ENCODE results near the gene RPS28.
"Not testable (repeated sequence)": the region's sequence is repeated elsewhere in the genome, so short reads cannot be mapped to it uniquely, and the experiment has no call there.

RPS28 gene

GRCh38 chr19:8321067-8321985 lies at the start of gene RPS28, which contains the start of gene NDUFA7:
TSS of gene RPS28 (plus strand) at chr19:8321496. CDS start at chr19:8321531, 35 bp downstream.
TSS of gene NDUFA7 (minus strand) at chr19:8321375. CDS start at chr19:8321358, 17 bp downstream.
- TF ChIP-seq CTCF (IDR thresholded peaks at IDR 0.05; ENCODE audit: low read depth, low read length), result peak; percentile 48
- peak; percentile 96 for DNase-seq
- Histone ChIP-seq H3K4me3 (ENCODE audit: low read depth, low read length) (peak within 1 kb of the TSS; percentile 71), H3K27ac (peak within 1 kb of the TSS; percentile 85), H3K27me3 (ENCODE audit: insufficient read depth, low read depth, severe bottlenecking) (no peaks in the 10 kb centered on the region), H3K36me3 (peaks cover 28% of the 10 kb centered on the region), H3K9me3 (ENCODE audit: severe bottlenecking) (peaks cover 2% of the 10 kb centered on the region)

- H3K36me3 ChIP-seq; H3K4me3 ChIP-seq (ENCODE audit: low read depth, low read length); DNase-seq; H3K27me3 ChIP-seq (ENCODE audit: insufficient read depth, low read depth, severe bottlenecking); H3K9me3 ChIP-seq (ENCODE audit: severe bottlenecking); H3K27ac ChIP-seq: not testable (repeated sequence)
These were observed 44.8 kb upstream of the RPS28 start for GRCh38 chr19:8276508-8276907.

- H3K27me3 ChIP-seq (ENCODE audit: insufficient read depth, low read depth, severe bottlenecking); DNase-seq; H3K9me3 ChIP-seq (ENCODE audit: severe bottlenecking); H3K4me3 ChIP-seq (ENCODE audit: low read depth, low read length); H3K27ac ChIP-seq; H3K36me3 ChIP-seq: not testable (repeated sequence)
These were observed 30.0 kb upstream of the RPS28 start for GRCh38 chr19:8291337-8291736.

- H3K4me3 ChIP-seq (ENCODE audit: low read depth, low read length), result no peak overlapping the region
- H3K36me3 ChIP-seq, result peaks cover 52% of the 10 kb centered on the region
- H3K27ac ChIP-seq, result peak overlapping the region; percentile 71
- no peak for TF ChIP-seq CTCF (IDR thresholded peaks at IDR 0.05; ENCODE audit: low read depth, low read length)
- H3K9me3 ChIP-seq (ENCODE audit: severe bottlenecking), result no peaks in the 10 kb centered on the region
- peak; percentile 89 for DNase-seq
- no peaks in the 10 kb centered on the region for H3K27me3 ChIP-seq (ENCODE audit: insufficient read depth, low read depth, severe bottlenecking)
These were observed 19.0 kb upstream of the RPS28 start for GRCh38 chr19:8302357-8302691.

- H3K27me3 ChIP-seq (ENCODE audit: insufficient read depth, low read depth, severe bottlenecking), result no peaks in the 10 kb centered on the region
- no peak for DNase-seq
- no peak overlapping the region for H3K4me3 ChIP-seq (ENCODE audit: low read depth, low read length)
- H3K36me3 ChIP-seq, result peaks cover 52% of the 10 kb centered on the region
- TF ChIP-seq CTCF (IDR thresholded peaks at IDR 0.05; ENCODE audit: low read depth, low read length), result no peak
- no peaks in the 10 kb centered on the region for H3K9me3 ChIP-seq (ENCODE audit: severe bottlenecking)
- peak overlapping the region; percentile 71 for H3K27ac ChIP-seq
These were observed 18.6 kb upstream of the RPS28 start for GRCh38 chr19:8302734-8303133.

- peak; percentile 49 for DNase-seq
- Histone ChIP-seq H3K9me3 (ENCODE audit: severe bottlenecking) (no peaks in the 10 kb centered on the region), H3K4me3 (ENCODE audit: low read depth, low read length) (no peak overlapping the region), H3K27ac (no peak overlapping the region), H3K36me3 (peaks cover 55% of the 10 kb centered on the region), H3K27me3 (ENCODE audit: insufficient read depth, low read depth, severe bottlenecking) (no peaks in the 10 kb centered on the region)
- TF ChIP-seq CTCF (IDR thresholded peaks at IDR 0.05; ENCODE audit: low read depth, low read length), result no peak
These were observed 16.3 kb upstream of the RPS28 start for GRCh38 chr19:8304841-8305621.

Measured in WERI-Rb-1 (cell line).